Lower lobe of right lung (tissue), 2 donors: ENCODE measurements around the gene TRIM2. TPM values are rescaled to one million over a fixed set of nuclear protein-coding genes. Genes with fewer than 3 reads are reported as not detected.

ENCODE experiments used
- ATAC-seq, 2 donors: fragments of 200-7000 bp; cut with Tn5 transposase; one replicate each; pipeline ENCODE4 v1.9.1; 2020 to 2022; ENCODE audit warnings: mild to moderate bottlenecking in 2 of 2, moderate library complexity in 2 of 2
- DNase-seq: peaks from one replicate; pipeline ENCODE4 v3.0.0-alpha.2; 2020
- H3K27ac ChIP-seq: fragments of 200-600 bp; one replicate; pipeline ENCODE4 v1.8.0; 2022
- H3K27me3 ChIP-seq: fragments of 200-600 bp; one replicate; pipeline ENCODE4 v1.8.0; 2022; ENCODE audit warnings: low read depth
- H3K36me3 ChIP-seq: fragments of 200-600 bp; one replicate; pipeline ENCODE4 v1.8.0; 2022; ENCODE audit warnings: mild to moderate bottlenecking
- H3K4me1 ChIP-seq: fragments of 200-600 bp; one replicate; pipeline ENCODE4 v1.8.0; 2022
- H3K4me3 ChIP-seq: fragments of 200-600 bp; one replicate; pipeline ENCODE4 v1.8.0; 2022; ENCODE audit warnings: mild to moderate bottlenecking
- H3K9me3 ChIP-seq: fragments of 200-600 bp; one replicate; pipeline ENCODE4 v1.8.0; 2022
- CTCF ChIP-seq: fragments of 200-600 bp; IDR thresholded peaks from one replicate; pipeline ENCODE4 v1.8.0; 2022; ENCODE audit warnings: antibody characterized with exemption, mild to moderate bottlenecking
- intact Hi-C: fragments of 100-400 bp; cut with DNase I; formaldehyde crosslinking; loops from one replicate; pipeline ENCODE4 v1.11.0; 2022
- total RNA-seq: library from RNA; stranded (reverse); fragmentation: NEBNext Ultra II Directional; extraction: Animal tissue kit (Norgen Biotek cat#: 25700); gene quantifications from one replicate; pipeline ENCODE4 v1.2.1, GENCODE V29; 2021
- donor health status: DM: no; HTN: yes; CAD: no; lungs with severe emphysema.

Gene TRIM2
- total RNA-seq, 1 donor from 2014 or later, result 32.6 TPM

GRCh38 chr4:153314915-153315314 lies 110.7 kb downstream of the TRIM2 start:
- Histone ChIP-seq H3K36me3 (no peaks in the 10 kb centered on the region), H3K27ac (no peak overlapping the region), H3K27me3 (no peaks in the 10 kb centered on the region), H3K4me1 (no peaks in the 10 kb centered on the region), H3K4me3 (no peak overlapping the region), H3K9me3 (no peaks in the 10 kb centered on the region)
- intact Hi-C loops, result no loop called here
- DNase-seq (no peak), ATAC-seq (no peak)
- no peak for TF ChIP-seq CTCF

GRCh38 chr4:153318696-153319320 lies 114.6 kb downstream of the TRIM2 start:
- DNase-seq, result no peak
- Histone ChIP-seq H3K4me3 (no peak overlapping the region), H3K36me3 (peaks cover 4% of the 10 kb centered on the region), H3K27me3 (no peaks in the 10 kb centered on the region), H3K27ac (no peak overlapping the region), H3K9me3 (no peaks in the 10 kb centered on the region), H3K4me1 (no peaks in the 10 kb centered on the region)
- peak; percentile 68 for TF ChIP-seq CTCF
- peak; percentile 51 to 68 for ATAC-seq
- intact Hi-C loops, result no loop called here

GRCh38 chr4:153322791-153323190 lies 118.5 kb downstream of the TRIM2 start:
- TF ChIP-seq CTCF, result no peak
- Histone ChIP-seq H3K36me3 (peaks cover 4% of the 10 kb centered on the region), H3K27me3 (no peaks in the 10 kb centered on the region), H3K4me1 (no peaks in the 10 kb centered on the region), H3K4me3 (no peak overlapping the region), H3K27ac (no peak overlapping the region), H3K9me3 (no peaks in the 10 kb centered on the region)
- ATAC-seq (no peak), DNase-seq (no peak)
- intact Hi-C loops, result loop anchor here (10.0 kb wide), 1 partner anchor 178 kb away; no protein-coding TSS in a partner anchor

- DNase-seq (no peak), ATAC-seq (no peak)
- H3K27ac ChIP-seq, result no peak overlapping the region
- H3K36me3 ChIP-seq, result peaks cover 8% of the 10 kb centered on the region
- no peaks in the 10 kb centered on the region for H3K9me3 ChIP-seq
- H3K4me1 ChIP-seq, result no peaks in the 10 kb centered on the region
- no peak for TF ChIP-seq CTCF
- intact Hi-C loops, result loop anchor here (10.0 kb wide), 1 partner anchor 179 kb away; no protein-coding TSS in a partner anchor
- no peak overlapping the region for H3K4me3 ChIP-seq
- H3K27me3 ChIP-seq, result no peaks in the 10 kb centered on the region
Observed at GRCh38 chr4:153324046-153324445, 119.8 kb downstream of the TRIM2 start.

GRCh38 chr4:153325558-153325957 lies 121.3 kb downstream of the TRIM2 start:
- intact Hi-C loops, result loop anchor here (10.0 kb wide), 1 partner anchor 181 kb away; no protein-coding TSS in a partner anchor
- H3K36me3 ChIP-seq, result peaks cover 8% of the 10 kb centered on the region
- ATAC-seq (no peak), DNase-seq (no peak)
- no peaks in the 10 kb centered on the region for H3K27me3 ChIP-seq
- no peak for TF ChIP-seq CTCF
- H3K9me3 ChIP-seq, result no peaks in the 10 kb centered on the region
- H3K4me1 ChIP-seq, result no peaks in the 10 kb centered on the region
- H3K27ac ChIP-seq, result no peak overlapping the region
- H3K4me3 ChIP-seq, result no peak overlapping the region
